ENCODE measurements around the gene PTS.

Gene PTS

DNA sequence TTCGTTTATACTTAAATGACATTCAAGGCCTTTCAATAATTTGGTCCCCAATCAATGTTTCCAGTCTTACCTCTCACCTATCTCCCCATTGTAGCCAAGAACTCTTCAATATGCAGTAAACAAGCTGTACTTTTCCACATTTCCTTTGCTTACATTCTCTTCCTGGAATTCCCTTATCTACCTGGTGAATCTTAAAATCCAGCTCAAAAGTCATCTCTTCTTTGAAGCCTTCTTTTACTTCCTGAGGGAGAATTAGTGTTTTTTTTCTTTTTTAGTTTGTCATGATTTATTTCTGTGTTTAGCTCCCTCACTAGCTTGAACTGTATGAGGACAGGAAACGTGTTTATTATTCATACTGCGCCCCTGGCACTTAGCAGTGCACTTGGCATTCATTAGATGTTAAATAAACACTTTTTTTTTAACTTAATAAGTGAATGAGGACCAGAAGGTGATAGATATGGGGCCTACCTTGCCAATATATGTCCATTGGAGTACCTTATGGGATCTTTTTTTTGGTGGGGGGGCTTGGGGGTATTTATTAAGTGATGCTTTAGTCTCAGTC lies 4.9 kb upstream of the PTS start:
- DNase-seq, result no peak

- DNase-seq, result no peak
These were observed 3.9 kb upstream of the PTS start for GRCh38 chr11:112222303-112222702.

- DNase-seq, result no peak
These were observed 3.1 kb upstream of the PTS start for GRCh38 chr11:112223121-112223520.

DNA sequence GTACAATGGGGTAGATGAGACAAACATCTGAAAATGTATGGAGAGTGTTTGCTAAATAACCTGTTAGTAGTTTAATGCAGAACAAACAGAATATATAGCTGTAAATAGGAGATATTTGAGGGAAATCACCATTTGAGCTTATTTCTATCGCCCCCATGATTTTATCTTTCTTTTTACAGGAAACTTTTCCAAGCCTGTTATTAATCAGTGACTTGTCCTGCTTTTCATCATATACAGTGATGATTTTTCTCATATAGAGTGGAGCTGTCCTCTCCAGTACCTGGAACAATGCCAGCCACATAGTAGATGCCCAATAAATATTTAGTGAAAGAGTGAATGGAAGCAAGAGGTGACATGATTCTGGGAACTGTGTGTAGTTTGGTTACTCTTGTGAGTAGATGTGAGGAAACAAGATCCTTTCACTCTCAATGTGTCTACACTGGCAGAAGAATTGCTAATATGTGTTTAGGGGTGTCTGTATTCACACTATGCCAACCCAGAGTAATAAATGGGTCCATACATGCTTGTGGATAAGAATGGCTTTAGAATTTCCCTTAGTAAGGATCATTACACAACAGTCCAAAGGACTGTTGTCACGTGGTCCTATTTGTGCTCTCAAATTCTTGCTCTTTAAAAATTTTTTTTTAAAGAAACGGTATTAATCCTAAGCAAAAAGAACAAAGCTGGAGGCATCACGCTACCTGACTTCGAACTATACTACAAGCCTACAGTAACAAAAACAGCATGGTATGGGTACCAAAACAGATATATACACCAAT lies 2.3 kb upstream of the PTS start:
- no peak for DNase-seq

- DNase-seq, result no peak
These were observed 521 bp upstream of the PTS start for GRCh38 chr11:112225753-112226061.

GRCh38 chr11:112226831-112227401 lies 688 bp downstream of the PTS start:
- peak in 8 of 51 donors; percentile 1 to 45 (median 26) for DNase-seq

GRCh38 chr11:112227471-112227870 lies 1.2 kb downstream of the PTS start:
- peak in 1 of 51 donors; percentile 19 for DNase-seq

- DNase-seq, result no peak
These were observed 2.5 kb downstream of the PTS start for GRCh38 chr11:112228706-112229105.

DNA sequence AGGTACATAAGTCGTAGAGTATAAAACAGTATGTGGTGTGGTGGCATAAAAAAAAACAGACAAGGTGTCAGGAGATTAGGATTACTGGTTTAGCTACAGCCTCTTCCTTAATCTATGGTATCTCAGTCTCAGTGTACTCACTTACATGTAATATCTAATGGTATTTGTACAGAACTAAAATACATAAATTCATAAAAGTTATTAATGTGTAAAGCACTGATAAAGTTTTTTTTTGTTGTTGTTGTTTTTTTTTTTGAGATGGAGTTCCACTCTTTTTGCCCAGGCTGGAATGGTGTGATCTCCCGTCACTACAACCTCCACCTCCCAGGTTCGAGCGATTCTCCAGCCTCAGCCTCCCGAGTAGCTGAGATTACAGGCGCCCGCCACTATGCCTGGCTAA lies 2.9 kb downstream of the PTS start:
- DNase-seq, result no peak

DNA sequence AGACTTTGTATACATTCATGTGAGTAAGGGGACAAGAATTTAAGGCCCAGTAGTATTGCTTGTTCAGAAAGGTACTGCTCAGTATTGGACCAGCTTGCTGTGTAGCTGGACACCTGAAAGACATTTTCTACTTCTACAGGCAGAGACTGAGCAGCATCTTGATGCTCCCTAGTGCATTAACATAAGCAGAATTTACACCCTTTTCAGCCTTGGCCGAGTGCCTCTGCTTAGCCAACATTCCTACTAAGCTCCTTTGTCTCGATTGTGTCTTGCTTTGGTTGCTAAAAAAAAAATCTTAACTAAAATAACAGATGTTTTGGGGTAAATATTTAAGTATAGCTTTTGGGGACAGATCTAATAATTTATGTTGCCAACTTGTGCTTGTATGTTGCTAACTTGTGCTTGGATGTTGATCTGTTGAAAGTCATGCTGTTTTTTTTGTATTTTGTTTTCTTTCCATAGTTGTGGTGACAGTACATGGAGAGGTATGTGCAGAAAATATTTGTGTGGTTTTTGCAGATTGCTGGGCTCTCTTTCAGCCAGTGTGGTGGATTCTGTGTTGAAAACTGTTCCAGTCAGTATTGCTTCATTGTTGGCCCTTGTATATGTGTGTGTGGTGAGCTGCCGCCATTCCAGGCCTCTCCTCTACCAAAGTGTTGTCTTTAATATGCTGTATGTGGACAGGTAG lies 3.7 kb downstream of the PTS start:
- no peak for DNase-seq

DNA sequence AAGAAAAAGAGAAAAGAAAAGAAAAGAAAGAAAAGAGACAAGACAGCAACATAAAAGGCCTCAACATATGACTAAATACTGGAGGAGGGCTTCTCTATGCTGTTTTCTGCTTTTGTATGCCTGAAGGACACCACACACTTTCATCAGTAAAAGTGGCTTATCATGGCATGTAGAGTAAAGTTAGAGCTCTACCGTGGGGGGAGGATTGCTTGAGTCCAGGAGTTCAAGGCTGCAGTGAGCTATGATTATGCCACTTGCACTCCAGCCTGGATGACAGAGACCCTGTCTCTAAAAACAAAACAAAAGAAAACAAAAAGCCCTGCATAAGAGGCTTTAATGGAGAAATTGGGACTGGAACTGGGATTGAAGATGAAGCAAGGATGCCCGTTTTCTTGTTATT lies 5.7 kb downstream of the PTS start:
- no peak for DNase-seq

DNA sequence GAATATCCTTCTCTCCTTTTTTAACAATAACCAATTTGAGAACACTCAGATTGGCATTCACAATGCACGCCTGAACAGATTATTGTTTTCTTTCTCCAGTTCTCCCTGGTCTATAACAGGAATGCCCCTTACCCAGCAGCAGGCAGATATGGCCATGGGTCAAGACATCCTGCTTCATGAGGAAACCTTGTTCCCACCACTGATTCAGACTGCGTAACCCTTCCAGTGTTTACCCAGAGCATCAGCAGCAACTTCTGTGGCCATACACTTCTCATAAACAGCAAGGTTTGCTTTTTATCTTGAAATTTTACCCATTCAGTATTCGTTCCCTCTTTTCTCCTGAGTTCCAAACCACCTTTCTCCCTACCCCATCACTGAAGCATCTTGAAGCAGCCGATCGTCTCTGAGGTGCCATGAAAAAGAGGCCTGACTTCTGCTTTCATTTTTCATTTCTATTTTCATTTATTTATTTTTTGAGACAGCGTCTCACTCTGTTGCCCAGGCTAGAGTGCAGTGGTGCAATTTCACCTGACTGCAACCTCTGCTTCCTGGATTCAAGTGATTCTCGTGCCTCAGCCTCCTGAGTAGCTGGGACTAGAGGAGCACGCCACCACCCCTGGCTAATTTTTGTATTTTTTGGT lies 9.6 kb downstream of the PTS start:
- DNase-seq, result no peak

DNA sequence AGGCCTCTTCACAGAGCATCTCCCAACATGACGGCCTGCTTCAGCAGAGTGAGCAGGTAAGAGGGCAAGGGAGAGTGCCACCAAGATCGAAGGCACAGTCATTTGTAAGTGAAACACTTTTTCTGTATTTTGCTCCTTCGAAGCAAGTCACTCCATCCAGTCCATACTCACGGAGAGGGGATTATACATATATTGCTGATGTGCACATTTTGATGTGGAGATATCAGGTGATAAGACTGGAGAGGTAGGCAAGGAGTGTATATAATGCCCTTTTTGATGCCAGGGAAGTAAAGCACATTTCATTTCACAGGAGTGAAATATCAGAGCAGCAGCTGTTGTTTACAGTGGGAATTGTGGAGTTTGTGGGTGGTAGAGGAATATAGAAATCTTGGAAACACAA lies 11.2 kb downstream of the PTS start:
- DNase-seq, result no peak

GRCh38 chr11:112238041-112238440 lies 11.8 kb downstream of the PTS start:
- no peak for DNase-seq

DNA sequence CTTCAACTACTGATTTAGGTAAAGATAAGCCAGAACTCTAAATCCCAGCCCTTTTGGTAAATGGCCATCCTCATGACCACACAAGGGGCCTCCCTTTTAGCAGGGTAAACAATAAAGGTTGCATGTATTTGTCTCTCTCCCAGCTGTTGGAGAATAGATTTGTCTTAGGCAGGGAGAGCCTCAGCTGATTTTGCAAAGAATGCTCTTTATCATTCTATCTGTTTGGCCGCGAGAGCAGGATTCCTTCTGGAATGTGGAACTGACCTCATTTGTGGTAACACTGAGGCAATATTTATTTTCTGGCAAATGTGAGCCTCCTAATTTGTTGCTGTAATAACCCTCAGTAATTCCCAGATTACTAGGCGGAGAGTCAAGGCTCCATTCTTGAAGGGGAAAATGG lies 15.3 kb downstream of the PTS start:
- DNase-seq, result no peak

GRCh38 chr11:112247201-112247600 lies 21.0 kb downstream of the PTS start:
- DNase-seq, result no peak

GRCh38 chr11:112248201-112248600 lies 22.0 kb downstream of the PTS start:
- no peak for DNase-seq

DNA sequence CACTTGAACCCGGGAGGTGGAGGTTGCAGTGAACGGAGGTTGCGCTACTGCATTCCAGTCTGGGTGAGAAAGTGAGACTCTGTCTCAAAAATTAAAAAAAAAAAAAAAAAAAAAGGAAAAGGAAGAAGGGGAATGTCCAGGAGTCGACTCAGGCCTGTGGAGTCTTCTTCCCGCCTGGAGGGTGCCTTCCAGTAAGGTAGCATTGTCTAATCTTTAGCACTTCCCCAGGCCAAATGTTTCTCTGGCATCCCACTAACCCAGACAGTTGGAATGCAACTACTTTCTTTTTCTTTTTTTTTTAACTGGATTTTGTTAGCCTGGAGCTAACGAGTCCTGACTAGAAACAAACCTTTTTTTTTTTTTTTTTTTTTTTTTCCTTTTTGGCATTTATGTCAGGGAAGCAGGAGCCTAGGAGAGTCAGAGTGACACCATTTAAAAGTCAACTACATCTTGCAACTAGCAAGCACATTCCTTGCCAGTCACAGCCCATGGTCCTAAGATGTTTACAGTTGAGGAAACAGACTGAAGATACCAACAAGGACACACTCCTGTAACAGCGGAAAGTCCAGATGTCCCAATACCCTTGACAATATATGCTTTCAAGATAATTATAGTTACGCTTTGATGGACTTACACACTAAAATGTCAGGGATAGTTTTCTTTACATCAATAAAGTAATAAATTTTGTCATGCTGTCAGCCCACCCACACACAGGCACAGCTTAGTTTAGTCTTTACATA lies 23.8 kb downstream of the PTS start:
- DNase-seq, result no peak

- DNase-seq, result no peak
These were observed 27.5 kb downstream of the PTS start for GRCh38 chr11:112253605-112254242.

DNA sequence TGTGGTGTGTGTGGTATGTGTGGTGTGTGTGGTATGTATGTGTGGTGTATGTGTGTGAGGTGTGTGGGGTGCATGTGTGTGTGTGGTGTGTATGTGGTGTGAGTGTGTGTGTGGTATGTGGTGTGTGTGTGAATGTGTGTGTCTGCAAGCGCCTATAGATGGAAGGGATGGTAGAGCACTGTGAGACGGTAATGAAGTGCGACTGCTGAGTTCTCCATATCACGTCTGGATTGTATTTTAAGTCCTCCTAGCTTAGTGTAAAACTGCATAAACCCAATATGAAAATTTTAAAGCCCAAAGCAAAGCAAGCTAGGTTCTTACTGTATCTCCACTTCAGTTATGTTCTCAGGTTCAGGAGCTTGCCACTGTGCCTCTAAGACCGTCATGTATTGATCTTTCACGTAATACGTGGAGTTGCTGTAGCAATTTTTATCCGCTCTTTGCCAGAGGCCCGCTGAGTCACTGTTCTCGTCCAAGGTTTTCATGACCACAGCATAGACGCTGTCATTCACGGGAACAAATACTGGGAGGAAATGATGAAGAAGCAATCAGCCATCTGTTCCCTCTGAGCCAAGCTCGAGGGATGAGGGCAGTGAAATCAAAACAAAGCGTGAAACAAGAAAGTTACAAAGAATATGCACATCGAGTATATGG lies 29.0 kb downstream of the PTS start:
- peak in 7 of 51 donors; percentile 2 to 52 (median 4) for DNase-seq

All from hypothalamus (tissue), 51 donors.